Heart left ventricle (tissue), 16 donors: ENCODE results near the gene GSPT2. TPM values are rescaled to one million over a fixed set of nuclear protein-coding genes. Genes with fewer than 3 reads are reported as not detected.
"Not testable (repeated sequence)": the region's sequence is repeated elsewhere in the genome, so short reads cannot be mapped to it uniquely, and the experiment has no call there.

Source experiments
- ATAC-seq, 4 donors: fragments of 200-7000 bp; cut with Tn5 transposase; one replicate each; pipeline ENCODE4 v1.9.1; 2020 to 2022; ENCODE audit warnings: moderate library complexity in 4 of 4, mild to moderate bottlenecking in 3 of 4, moderate number of reproducible peaks in 1 of 4
- DNase-seq, 5 donors: peaks; one replicate each; pipeline ENCODE4 v3.0.0-alpha.2; 2020
- H3K27ac ChIP-seq, 12 donors: fragments of 200-600 bp; sonication (generic) in 4 of 12; one replicate each; pipeline versions ENCODE4 v1.5.0 to v1.8.0; 2016 to 2022; ENCODE audit warnings: mild to moderate bottlenecking in 2 of 12
- H3K27me3 ChIP-seq, 9 donors: fragments of 200-600 bp; sonication (generic) in 2 of 9; one replicate each; pipeline versions ENCODE4 v1.5.1 to v1.8.0; 2016 to 2022; ENCODE audit warnings: mild to moderate bottlenecking in 3 of 9
- H3K36me3 ChIP-seq, 9 donors: fragments of 200-600 bp; sonication (generic) in 2 of 9; one replicate each; pipeline versions ENCODE4 v1.5.0 to v1.8.0; 2018 to 2022; ENCODE audit warnings: mild to moderate bottlenecking in 2 of 9
- H3K4me1 ChIP-seq, 12 donors: fragments of 200-600 bp; sonication (generic) in 4 of 12; one replicate each; pipeline versions ENCODE4 v1.5.0 to v1.8.0; 2016 to 2022; ENCODE audit warnings: mild to moderate bottlenecking in 3 of 12
- H3K4me3 ChIP-seq, 12 donors: fragments of 200-600 bp; sonication (generic) in 4 of 12; one replicate each; pipeline versions ENCODE4 v1.5.0 to v1.8.0; 2017 to 2022; ENCODE audit warnings: mild to moderate bottlenecking in 9 of 12, moderate library complexity in 4 of 12
- H3K9me3 ChIP-seq, 12 donors: fragments of 200-600 bp; sonication (generic) in 4 of 12; one replicate each; pipeline versions ENCODE4 v1.5.0 to v1.8.0; 2016 to 2022; ENCODE audit warnings: mild to moderate bottlenecking in 1 of 12
- POLR2A ChIP-seq, 2 donors: fragments of 450-650 bp; IDR thresholded peaks; one replicate each; pipeline ENCODE4 v1.6.1; 2017; ENCODE audit warnings: antibody characterized with exemption in 2 of 2, mild to moderate bottlenecking in 2 of 2, moderate library complexity in 2 of 2
- WGBS, 4 donors: extraction: QIAGEN DNeasy Blood & Tissue Kit in 2 of 4; methylation state at CpG; one replicate each; pipeline versions ENCODE4 v1.1.5 to v1.1.7; 2013 to 2018; 5-methylcytosine and 5-hydroxymethylcytosine counted together
- intact Hi-C, 10 donors: fragments of 100-400 bp; cut with DNase I; formaldehyde crosslinking; loops; one replicate each; pipeline versions ENCODE4 v1.11.1 to v1.14.2; 2022
- long read RNA-seq, 3 donors: library from polyadenylated mRNA; unstranded; transcript quantifications; one replicate each; pipeline ENCODE4 v2.0.0, GENCODE V29; 2020 to 2021
- polyA plus RNA-seq, 2 donors: library from polyadenylated mRNA; stranded (reverse); fragments of 200-250 nt; gene quantifications; one replicate each; pipeline ENCODE4 v1.2.3, GENCODE V29; 2013
- total RNA-seq, 9 donors: library from RNA; depleted of rRNA in 2 of 9; stranded (reverse); fragments of >200 nt in 2 of 9; fragmentation: NEBNext Ultra II Directional in 3 of 9; extraction: Animal tissue kit (Norgen Biotek cat#: 25700) in 3 of 9; gene quantifications; one replicate each; pipeline versions ENCODE4 v1.1.0 to v1.2.4, GENCODE V29; 2016 to 2023
- TF ChIP-seq, protein P1 (sequence below), 12 donors: fragments of 200-600 bp; sonication (generic) in 4 of 12; IDR thresholded peaks; one replicate each; pipeline versions ENCODE4 v1.5.0 to v1.8.0; 2018 to 2022; ENCODE audit warnings: antibody characterized with exemption in 12 of 12, mild to moderate bottlenecking in 5 of 12
- donor health status: ischemic (EF 13 %, LVEDD 7.1; RV severe dilation, severe dysfunction).
- donor health status: healthy with polysubstance abuse.
- donor health status: DM: no; HTN: yes; CAD: no.
- donor health status: DM: no; HTN: no; CAD: no.
- donor health status: ischemic (EF 25% LVEDD 6.9; RV normal size, moderate dysfunction).
- donor health status: ischemic (EF 25% LVEDD 5.7; RV mildly dilated, moderate dysfunction).
- donor health status: healthy.
- donor health status: DM: yes; HTN: yes; CAD: no.
- donor health status: ischemic (EF 35%, LVEDD 5.7; RV mildly dilated, moderate dysfunction).
- donor health status: nonischemic (EF 11% LVEDD 7.7; RV severe dilation, severe dysfunction).
- donor health status: DM: yes; HTN: yes; CAD: no.
- donor health status: PGD.
- donor health status: ischemic (EF 29% LVEDD 5.4; RV normal size, mild dysfunction).
- donor health status: nonischemic (EF 23%, LVEDD 6.1; RV moderate dilation, normal function).

The GSPT2 gene
- total RNA-seq (10 to 100 TPM in 3 of 9 donors, 1 to 10 TPM in 6; 5.8 to 11.8 (median 9.3) TPM), polyA plus RNA-seq (1 to 10 TPM; 2.8 to 7.3 TPM)
- long read RNA-seq, donor 1, transcript GSPT2-201 (1 exons, 2,802 nt): major isoform, 17 of 18 reads
- long read RNA-seq, donor 1, partial matches to known transcripts: 0 of 18 reads
- long read RNA-seq, donor 1, other reads (novel, unspliced or antisense): 1 of 18 reads
- long read RNA-seq, donor 2, transcript GSPT2-201 (1 exons, 2,802 nt): major isoform, 14 of 14 reads
- long read RNA-seq, donor 2, partial matches to known transcripts: 0 of 14 reads
- long read RNA-seq, donor 2, other reads (novel, unspliced or antisense): 0 of 14 reads
- long read RNA-seq, donor 3, transcript GSPT2-201 (1 exons, 2,802 nt): major isoform, 14 of 14 reads
- long read RNA-seq, donor 3, partial matches to known transcripts: 0 of 14 reads
- long read RNA-seq, donor 3, other reads (novel, unspliced or antisense): 0 of 14 reads

DNA sequence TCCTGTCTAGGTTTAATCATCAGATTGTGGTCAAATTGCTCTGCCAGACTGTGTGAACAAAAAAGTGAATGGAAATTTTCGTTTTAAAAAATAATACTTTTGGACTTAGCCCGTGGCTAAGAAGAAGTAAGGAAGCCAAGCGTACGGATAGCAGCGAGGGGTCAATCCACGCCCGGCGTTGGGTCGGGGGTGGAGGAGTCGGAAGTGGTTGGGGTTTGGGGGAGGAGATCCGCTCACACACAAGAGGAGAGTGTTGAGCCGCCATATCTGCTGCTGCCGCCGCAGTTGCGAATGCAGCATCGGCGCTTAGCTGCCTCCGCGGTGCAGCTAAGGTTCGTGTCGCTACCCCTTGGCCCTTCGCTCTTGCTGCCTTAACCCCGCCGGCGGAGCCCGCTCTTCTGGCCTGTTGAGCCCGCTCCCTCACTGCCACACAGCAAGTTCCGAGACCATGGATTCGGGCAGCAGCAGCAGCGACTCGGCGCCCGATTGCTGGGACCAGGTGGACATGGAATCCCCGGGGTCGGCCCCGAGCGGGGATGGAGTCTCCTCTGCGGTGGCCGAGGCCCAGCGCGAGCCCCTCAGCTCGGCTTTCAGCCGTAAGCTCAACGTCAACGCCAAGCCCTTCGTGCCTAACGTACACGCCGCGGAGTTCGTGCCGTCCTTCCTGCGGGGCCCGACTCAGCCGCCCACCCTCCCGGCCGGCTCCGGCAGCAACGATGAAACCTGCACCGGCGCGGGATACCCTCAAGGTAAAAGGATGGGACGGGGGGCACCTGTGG, at the start of gene GSPT2:
TSS of gene GSPT2 (plus strand) at position 264 of the 779 bp plus-strand sequence. CDS start at position 449, 185 bp downstream.
- H3K27ac ChIP-seq: peak within 1 kb of the TSS in 11 of 12 donors; percentile 26 to 86 (median 75)
- peaks cover 0 to 17% (median 0%) of the 10 kb centered on the region in 12 donors for H3K9me3 ChIP-seq
- H3K36me3 ChIP-seq: peaks cover 0 to 7% (median 0%) of the 10 kb centered on the region in 9 donors
- peaks cover 0 to 38% (median 0%) of the 10 kb centered on the region in 9 donors for H3K27me3 ChIP-seq
- intact Hi-C loops: no loop called here
- ATAC-seq (peak; percentile 98 to 99 (median 98)), DNase-seq (peak; percentile 72 to 80 (median 76))
- TF ChIP-seq POLR2A (IDR thresholded peaks at IDR 0.05): no peak
- TF ChIP-seq, protein P1, sequence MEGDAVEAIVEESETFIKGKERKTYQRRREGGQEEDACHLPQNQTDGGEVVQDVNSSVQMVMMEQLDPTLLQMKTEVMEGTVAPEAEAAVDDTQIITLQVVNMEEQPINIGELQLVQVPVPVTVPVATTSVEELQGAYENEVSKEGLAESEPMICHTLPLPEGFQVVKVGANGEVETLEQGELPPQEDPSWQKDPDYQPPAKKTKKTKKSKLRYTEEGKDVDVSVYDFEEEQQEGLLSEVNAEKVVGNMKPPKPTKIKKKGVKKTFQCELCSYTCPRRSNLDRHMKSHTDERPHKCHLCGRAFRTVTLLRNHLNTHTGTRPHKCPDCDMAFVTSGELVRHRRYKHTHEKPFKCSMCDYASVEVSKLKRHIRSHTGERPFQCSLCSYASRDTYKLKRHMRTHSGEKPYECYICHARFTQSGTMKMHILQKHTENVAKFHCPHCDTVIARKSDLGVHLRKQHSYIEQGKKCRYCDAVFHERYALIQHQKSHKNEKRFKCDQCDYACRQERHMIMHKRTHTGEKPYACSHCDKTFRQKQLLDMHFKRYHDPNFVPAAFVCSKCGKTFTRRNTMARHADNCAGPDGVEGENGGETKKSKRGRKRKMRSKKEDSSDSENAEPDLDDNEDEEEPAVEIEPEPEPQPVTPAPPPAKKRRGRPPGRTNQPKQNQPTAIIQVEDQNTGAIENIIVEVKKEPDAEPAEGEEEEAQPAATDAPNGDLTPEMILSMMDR (IDR thresholded peaks at IDR 0.05): no peak
- 0 to 33% (median 12%) methylated on average over 37 to 63 of the region's 63 CpGs for WGBS, 4 donors
- peak within 1 kb of the TSS; percentile 53 to 87 (median 68) for H3K4me3 ChIP-seq
- H3K4me1 ChIP-seq: peaks cover 0 to 6% (median 0%) of the 10 kb centered on the region in 12 donors

DNA sequence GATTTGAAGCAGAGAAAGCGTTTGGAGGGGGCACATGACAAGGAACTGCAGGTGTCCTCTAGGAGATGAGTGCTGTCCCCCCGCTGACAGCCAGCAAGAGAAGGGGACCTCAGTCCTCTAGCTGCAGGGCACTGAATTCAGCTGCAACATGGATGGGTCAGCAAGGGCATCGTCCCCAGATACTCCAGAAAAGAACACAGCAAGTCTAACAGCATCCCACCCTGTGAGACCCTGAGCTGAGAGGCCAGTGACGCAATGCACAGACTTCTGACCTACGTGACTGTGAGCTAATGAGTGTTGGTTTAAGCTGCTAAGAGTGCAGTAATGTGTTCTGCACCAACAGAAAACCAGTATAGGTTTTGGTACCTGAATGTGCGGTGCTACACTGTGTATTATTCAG, 49.0 kb upstream of the GSPT2 start:
- ATAC-seq: no peak
- intact Hi-C loops: no loop called here
- Histone ChIP-seq H3K9me3 (no peaks in the 10 kb centered on the region), H3K36me3 (no peaks in the 10 kb centered on the region), H3K4me1 (no peaks in the 10 kb centered on the region), H3K27ac (no peak overlapping the region), H3K27me3 (peaks cover 0 to 33% (median 0%) of the 10 kb centered on the region in 9 donors), H3K4me3 (no peak overlapping the region)
- no peak for DNase-seq
- TF ChIP-seq, protein P1 (IDR thresholded peaks at IDR 0.05): no peak
- no peak for TF ChIP-seq POLR2A (IDR thresholded peaks at IDR 0.05)
- 67 to 80% (median 76%) methylated on average over 6 of the region's 6 CpGs for WGBS, 4 donors

DNA sequence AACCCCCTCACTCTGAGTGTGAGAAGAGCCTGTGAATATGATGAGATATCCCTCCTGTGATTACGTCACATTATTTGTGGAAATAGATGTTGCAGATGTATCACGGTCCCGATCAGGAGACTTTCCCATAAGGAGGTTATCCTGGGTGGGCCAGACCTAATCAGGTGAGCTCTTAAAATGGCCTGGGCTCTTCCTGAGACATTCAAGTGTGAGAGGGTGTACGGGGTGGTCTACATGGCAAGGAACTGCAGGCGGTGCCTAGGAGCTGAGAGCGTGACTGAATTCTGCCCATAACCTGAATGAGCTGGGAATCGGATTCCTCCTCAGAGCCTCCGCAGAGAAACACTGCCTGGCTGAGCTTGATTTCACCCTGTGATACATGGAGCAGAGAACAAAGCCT, 45.8 kb upstream of the GSPT2 start:
- H3K4me3 ChIP-seq: no peak overlapping the region
- intact Hi-C loops: no loop called here
- DNase-seq (no peak), ATAC-seq (no peak)
- no peaks in the 10 kb centered on the region for H3K9me3 ChIP-seq
- H3K27me3 ChIP-seq: peaks cover 0 to 36% (median 0%) of the 10 kb centered on the region in 9 donors
- no peak overlapping the region for H3K27ac ChIP-seq
- WGBS, 4 donors: 87 to 94% (median 88%) methylated on average over 3 to 8 of the region's 8 CpGs
- no peaks in the 10 kb centered on the region for H3K36me3 ChIP-seq
- TF ChIP-seq POLR2A (IDR thresholded peaks at IDR 0.05): no peak
- no peaks in the 10 kb centered on the region for H3K4me1 ChIP-seq

DNA sequence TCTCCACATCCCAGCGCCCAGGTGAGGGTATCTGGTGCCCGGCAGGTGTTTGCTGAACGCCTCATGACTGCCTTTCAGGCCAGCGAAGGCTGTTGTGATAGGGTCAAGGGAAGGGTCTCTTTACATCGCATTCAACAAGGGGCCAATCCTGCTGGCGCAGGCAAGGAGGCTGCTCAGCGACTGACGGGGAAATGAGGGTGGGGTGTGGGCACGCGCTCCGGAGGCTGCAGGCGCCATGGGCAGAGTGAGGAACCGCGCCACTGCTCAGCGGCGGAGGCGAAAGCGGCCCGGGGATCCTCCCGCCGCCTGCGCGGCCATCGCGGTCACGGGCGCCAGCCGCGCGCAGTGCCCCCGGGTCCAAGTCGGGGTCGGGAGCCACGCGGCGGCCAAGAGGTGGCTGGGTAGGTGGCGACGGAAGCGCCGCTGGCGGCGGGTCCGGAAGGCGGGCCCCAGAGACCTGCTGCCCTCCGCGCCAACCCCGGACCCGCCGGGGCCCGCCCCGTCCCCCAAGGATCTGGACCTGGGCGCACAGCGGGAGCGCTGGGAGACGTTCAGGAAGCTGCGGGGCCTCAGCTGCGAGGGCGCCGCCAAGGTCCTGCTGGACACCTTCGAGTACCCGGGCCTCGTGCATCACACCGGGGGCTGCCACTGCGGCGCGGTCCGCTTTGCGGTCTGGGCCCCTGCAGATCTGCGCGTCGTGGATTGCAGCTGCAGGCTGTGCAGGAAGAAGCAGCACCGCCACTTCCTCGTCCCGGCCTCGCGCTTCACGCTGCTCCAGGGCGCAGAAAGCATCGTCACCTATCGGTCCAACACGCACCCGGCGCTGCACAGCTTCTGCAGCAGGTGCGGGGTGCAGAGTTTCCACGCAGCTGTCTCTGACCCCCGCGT, 32.7 kb upstream of the GSPT2 start, which contains the start of gene CENPVL1:
TSS of gene CENPVL1 (plus strand) at position 236 of the 888 bp plus-strand sequence. CDS start at position 236, 0 bp downstream.
- intact Hi-C loops, H3K4me1 ChIP-seq: not testable (repeated sequence)
- WGBS, 4 donors: no CpG with 5 or more reads among the region's 87 CpGs

DNA sequence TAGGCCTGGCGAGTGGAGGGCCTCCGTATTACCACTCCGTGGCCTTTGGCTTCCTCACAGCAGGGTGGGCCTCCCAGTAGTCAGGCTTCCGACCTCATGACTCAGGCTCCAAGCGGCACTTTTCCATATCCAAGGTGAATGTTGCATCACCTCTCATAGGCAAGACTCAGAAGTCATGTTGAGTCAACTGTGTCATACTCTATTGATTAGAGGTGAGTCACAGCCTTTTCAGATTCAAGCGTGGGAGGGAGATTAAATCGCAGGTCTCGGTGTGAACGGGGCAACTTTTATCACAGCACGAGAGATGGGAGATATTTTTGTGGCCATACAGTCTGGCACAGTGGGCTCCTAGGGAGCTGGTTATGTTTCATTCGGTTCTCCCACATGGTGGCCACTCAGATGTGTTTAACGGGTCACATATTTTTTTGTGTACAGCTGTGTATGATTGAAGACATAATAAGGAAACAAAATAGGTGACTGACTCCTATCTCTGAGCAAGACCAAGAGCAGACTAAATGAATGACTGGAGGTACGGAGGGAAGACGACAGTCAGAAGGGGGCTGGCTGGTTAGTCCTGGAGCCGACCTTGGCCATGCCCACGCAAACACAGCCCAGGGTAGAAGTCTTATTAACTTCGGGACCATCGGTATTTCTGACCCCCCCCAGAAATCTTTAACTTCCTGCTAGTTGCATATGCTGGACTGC, 30.1 kb upstream of the GSPT2 start:
- ATAC-seq, H3K27ac ChIP-seq, H3K4me1 ChIP-seq, H3K4me3 ChIP-seq, H3K27me3 ChIP-seq, H3K9me3 ChIP-seq, intact Hi-C loops, H3K36me3 ChIP-seq, DNase-seq: not testable (repeated sequence)
- no CpG with 5 or more reads among the region's 18 CpGs for WGBS, 4 donors

More for the DNA sequence above, 32.7 kb upstream of the GSPT2 start, which contains the start of gene CENPVL1:
- H3K27me3 ChIP-seq, DNase-seq, ATAC-seq, H3K9me3 ChIP-seq, H3K4me3 ChIP-seq, H3K27ac ChIP-seq, H3K36me3 ChIP-seq: not testable (repeated sequence)
